T-helper 1 cell treated with Interleukin-12 subunit alpha and Interleukin-12 subunit beta and Interleukin-4 antibody, amounts not matched to agents 30 μg/mL and 1 μg/mL, for 36 hours (primary cell): ENCODE measurements around the gene EDNRA.

Experiments
- H3K27ac Mint-ChIP-seq: one replicate; pipeline ENCODE4 v1.8.0; 2021; ENCODE audit warnings: mild to moderate bottlenecking, mixed read lengths
- H3K27me3 Mint-ChIP-seq: one replicate; pipeline ENCODE4 v1.8.0; 2021; ENCODE audit warnings: low read depth, mixed read lengths
- H3K36me3 Mint-ChIP-seq: one replicate; pipeline ENCODE4 v1.8.0; 2021; ENCODE audit warnings: low read depth, mixed read lengths
- H3K4me1 Mint-ChIP-seq: one replicate; pipeline ENCODE4 v1.8.0; 2021; ENCODE audit warnings: low read depth, mixed read lengths
- H3K4me3 Mint-ChIP-seq: one replicate; pipeline ENCODE4 v1.8.0; 2021; ENCODE audit warnings: mild to moderate bottlenecking, moderate library complexity, mixed read lengths
- H3K9me3 Mint-ChIP-seq: one replicate; pipeline ENCODE4 v1.8.0; 2021; ENCODE audit warnings: mixed read lengths

The EDNRA gene

GRCh38 chr4:147485167-147485566, 4.3 kb downstream of the EDNRA start:
- Mint-ChIP-seq H3K9me3 (no peaks in the 10 kb centered on the region), H3K4me1 (no peaks in the 10 kb centered on the region), H3K27me3 (peaks cover 20% of the 10 kb centered on the region), H3K4me3 (no peak overlapping the region), H3K36me3 (no peaks in the 10 kb centered on the region), H3K27ac (no peak overlapping the region)

DNA sequence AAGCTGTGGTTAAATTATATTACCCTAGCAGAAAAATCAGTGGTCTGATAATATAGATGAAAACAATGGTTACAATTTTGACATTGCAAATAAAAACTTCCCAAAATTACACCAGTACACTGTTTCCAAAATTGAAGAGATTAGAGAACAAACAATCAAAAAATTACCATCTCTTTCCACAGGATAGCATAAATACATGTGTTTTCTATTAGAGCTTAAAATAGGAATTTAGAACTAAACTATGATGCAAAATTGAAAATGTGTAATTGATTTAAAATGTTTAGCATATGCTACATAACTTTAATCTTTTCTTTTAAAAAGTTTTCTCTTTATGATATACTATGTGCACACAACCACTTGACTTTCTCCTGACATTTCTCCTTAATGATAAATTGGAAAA, 6.7 kb downstream of the EDNRA start:
- H3K4me3 Mint-ChIP-seq = no peak overlapping the region
- no peaks in the 10 kb centered on the region for H3K9me3 Mint-ChIP-seq
- H3K27me3 Mint-ChIP-seq = peaks cover 4% of the 10 kb centered on the region
- H3K36me3 Mint-ChIP-seq = no peaks in the 10 kb centered on the region
- H3K27ac Mint-ChIP-seq = no peak overlapping the region
- H3K4me1 Mint-ChIP-seq = no peaks in the 10 kb centered on the region

- no peak overlapping the region for H3K4me3 Mint-ChIP-seq
- H3K27ac Mint-ChIP-seq = no peak overlapping the region
- H3K9me3 Mint-ChIP-seq = no peaks in the 10 kb centered on the region
- no peaks in the 10 kb centered on the region for H3K36me3 Mint-ChIP-seq
- H3K27me3 Mint-ChIP-seq = peaks cover 3% of the 10 kb centered on the region
- H3K4me1 Mint-ChIP-seq = no peaks in the 10 kb centered on the region
These were observed 7.7 kb downstream of the EDNRA start for GRCh38 chr4:147488556-147488955.

DNA sequence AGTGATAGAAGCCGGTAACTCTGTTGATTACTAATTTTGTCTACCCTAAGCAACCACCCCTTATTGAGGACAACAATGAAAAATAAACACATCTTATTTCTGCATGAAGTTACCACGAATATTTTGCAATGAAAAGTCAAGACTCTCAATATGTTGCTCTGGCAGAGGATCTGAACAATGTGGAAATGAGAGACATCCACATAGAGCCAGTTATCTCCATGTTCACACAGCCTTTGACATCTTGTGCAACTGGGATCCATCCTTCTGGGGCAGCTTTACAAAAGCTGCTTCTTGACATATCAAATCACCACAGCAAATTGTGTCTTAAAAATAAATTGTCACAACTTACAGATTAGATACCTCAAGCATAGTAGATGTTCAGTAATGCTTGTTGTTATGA, 10.2 kb downstream of the EDNRA start:
- H3K4me1 Mint-ChIP-seq = no peaks in the 10 kb centered on the region
- no peak overlapping the region for H3K27ac Mint-ChIP-seq
- no peaks in the 10 kb centered on the region for H3K36me3 Mint-ChIP-seq
- H3K27me3 Mint-ChIP-seq = peaks cover 9% of the 10 kb centered on the region
- no peaks in the 10 kb centered on the region for H3K9me3 Mint-ChIP-seq
- no peak overlapping the region for H3K4me3 Mint-ChIP-seq

DNA sequence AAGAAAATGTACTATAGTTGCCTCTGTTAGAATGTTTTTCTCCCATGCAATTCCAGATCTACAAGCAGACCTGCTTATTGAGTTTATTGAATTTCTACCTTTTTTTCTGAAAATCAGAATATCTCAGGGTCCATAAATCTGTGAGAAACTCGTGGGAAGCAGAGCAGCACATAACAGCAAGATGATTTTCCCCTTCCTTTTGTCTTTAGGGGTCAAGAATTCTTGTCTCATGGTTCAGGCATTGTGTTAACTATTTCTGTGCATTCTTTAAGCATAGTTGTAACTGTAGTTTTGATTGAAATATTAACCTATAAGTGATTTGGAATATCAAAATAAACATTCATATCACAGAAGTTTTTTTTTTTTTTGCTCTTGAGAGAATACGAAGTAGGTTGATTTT, 11.4 kb downstream of the EDNRA start:
- no peaks in the 10 kb centered on the region for H3K36me3 Mint-ChIP-seq
- no peaks in the 10 kb centered on the region for H3K9me3 Mint-ChIP-seq
- peaks cover 9% of the 10 kb centered on the region for H3K27me3 Mint-ChIP-seq
- no peak overlapping the region for H3K27ac Mint-ChIP-seq
- no peak overlapping the region for H3K4me3 Mint-ChIP-seq
- no peaks in the 10 kb centered on the region for H3K4me1 Mint-ChIP-seq

GRCh38 chr4:147492761-147493160, 11.9 kb downstream of the EDNRA start:
- no peak overlapping the region for H3K27ac Mint-ChIP-seq
- peaks cover 9% of the 10 kb centered on the region for H3K27me3 Mint-ChIP-seq
- H3K4me1 Mint-ChIP-seq = no peaks in the 10 kb centered on the region
- H3K36me3 Mint-ChIP-seq = no peaks in the 10 kb centered on the region
- H3K4me3 Mint-ChIP-seq = no peak overlapping the region
- H3K9me3 Mint-ChIP-seq = no peaks in the 10 kb centered on the region

GRCh38 chr4:147493307-147493706, 12.4 kb downstream of the EDNRA start:
- peaks cover 9% of the 10 kb centered on the region for H3K27me3 Mint-ChIP-seq
- H3K9me3 Mint-ChIP-seq = no peaks in the 10 kb centered on the region
- no peaks in the 10 kb centered on the region for H3K36me3 Mint-ChIP-seq
- no peaks in the 10 kb centered on the region for H3K4me1 Mint-ChIP-seq
- no peak overlapping the region for H3K4me3 Mint-ChIP-seq
- no peak overlapping the region for H3K27ac Mint-ChIP-seq

GRCh38 chr4:147494301-147494700, 13.4 kb downstream of the EDNRA start:
- H3K27me3 Mint-ChIP-seq = peaks cover 9% of the 10 kb centered on the region
- no peak overlapping the region for H3K27ac Mint-ChIP-seq
- no peaks in the 10 kb centered on the region for H3K9me3 Mint-ChIP-seq
- no peak overlapping the region for H3K4me3 Mint-ChIP-seq
- no peaks in the 10 kb centered on the region for H3K36me3 Mint-ChIP-seq
- no peaks in the 10 kb centered on the region for H3K4me1 Mint-ChIP-seq

GRCh38 chr4:147496500-147496899, 15.6 kb downstream of the EDNRA start:
- no peaks in the 10 kb centered on the region for H3K36me3 Mint-ChIP-seq
- no peaks in the 10 kb centered on the region for H3K9me3 Mint-ChIP-seq
- H3K27me3 Mint-ChIP-seq = peaks cover 5% of the 10 kb centered on the region

GRCh38 chr4:147498031-147498660, 17.2 kb downstream of the EDNRA start:
- H3K27ac Mint-ChIP-seq = no peak overlapping the region
- H3K36me3 Mint-ChIP-seq = no peaks in the 10 kb centered on the region
- no peak overlapping the region for H3K4me3 Mint-ChIP-seq
- peaks cover 5% of the 10 kb centered on the region for H3K27me3 Mint-ChIP-seq
- H3K9me3 Mint-ChIP-seq = no peaks in the 10 kb centered on the region
- no peaks in the 10 kb centered on the region for H3K4me1 Mint-ChIP-seq

More at GRCh38 chr4:147496500-147496899, 15.6 kb downstream of the EDNRA start:
- no peaks in the 10 kb centered on the region for H3K4me1 Mint-ChIP-seq
- H3K4me3 Mint-ChIP-seq = no peak overlapping the region
- H3K27ac Mint-ChIP-seq = no peak overlapping the region

DNA sequence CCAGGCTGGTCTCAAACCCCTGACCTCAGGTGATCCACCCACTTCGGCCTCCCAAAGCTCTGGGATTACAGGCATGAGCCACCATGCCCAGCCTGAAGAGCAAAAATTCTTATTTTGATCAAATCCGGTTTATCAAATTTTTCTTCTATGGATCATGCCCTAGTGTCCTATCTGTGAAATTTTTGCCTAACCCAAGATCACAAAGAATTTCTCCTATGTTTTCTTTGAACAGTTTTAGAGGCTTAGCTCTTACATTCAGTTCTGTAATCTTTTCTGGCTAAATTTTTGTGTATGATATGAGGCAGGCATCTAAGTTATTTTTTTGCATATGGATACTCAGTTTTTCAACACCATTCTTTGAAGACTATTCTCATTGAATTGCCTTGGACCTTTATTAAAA, 27.4 kb downstream of the EDNRA start:
- H3K27ac Mint-ChIP-seq = no peak overlapping the region
- H3K4me1 Mint-ChIP-seq = no peaks in the 10 kb centered on the region
- no peaks in the 10 kb centered on the region for H3K9me3 Mint-ChIP-seq
- H3K36me3 Mint-ChIP-seq = no peaks in the 10 kb centered on the region
- H3K27me3 Mint-ChIP-seq = no peaks in the 10 kb centered on the region
- no peak overlapping the region for H3K4me3 Mint-ChIP-seq

- Mint-ChIP-seq H3K27ac (no peak overlapping the region), H3K4me1 (no peaks in the 10 kb centered on the region), H3K4me3 (no peak overlapping the region), H3K36me3 (no peaks in the 10 kb centered on the region), H3K27me3 (no peaks in the 10 kb centered on the region), H3K9me3 (no peaks in the 10 kb centered on the region)
These were observed 28.5 kb downstream of the EDNRA start for GRCh38 chr4:147509386-147509785.

DNA sequence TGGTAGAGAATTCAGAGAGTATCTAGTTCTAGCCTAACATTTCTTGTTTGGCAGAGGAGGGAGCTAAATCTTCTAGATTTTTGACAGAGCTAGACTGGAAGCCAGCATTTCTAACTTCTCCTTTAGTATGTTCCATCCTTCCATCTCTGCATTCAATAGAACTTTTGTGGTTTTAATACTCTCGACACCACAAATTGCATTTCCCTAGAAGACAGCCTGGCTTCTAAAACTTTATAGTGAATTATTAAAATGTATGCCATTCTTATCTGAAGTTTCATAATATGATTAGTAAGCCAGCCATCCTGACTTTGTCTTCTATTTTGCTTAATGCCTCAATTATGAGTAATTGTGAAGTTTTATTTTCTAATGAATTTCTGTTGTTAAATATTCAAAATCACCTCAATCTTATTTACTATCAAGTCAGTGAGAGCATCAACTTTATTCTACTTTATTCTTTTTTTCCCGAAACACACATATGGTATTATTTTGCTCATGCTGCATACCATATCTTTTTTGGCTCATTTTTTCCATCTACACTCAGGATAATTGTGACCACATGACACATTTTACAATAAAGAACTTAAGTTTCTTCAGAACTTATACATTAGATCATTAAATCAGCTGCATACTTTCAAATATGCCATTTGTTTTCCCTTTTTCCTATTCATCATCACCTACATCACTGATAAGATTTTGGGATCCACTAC, 30.2 kb downstream of the EDNRA start:
- Mint-ChIP-seq H3K4me1 (no peaks in the 10 kb centered on the region), H3K27ac (no peak overlapping the region), H3K4me3 (no peak overlapping the region), H3K36me3 (no peaks in the 10 kb centered on the region), H3K9me3 (no peaks in the 10 kb centered on the region), H3K27me3 (no peaks in the 10 kb centered on the region)

DNA sequence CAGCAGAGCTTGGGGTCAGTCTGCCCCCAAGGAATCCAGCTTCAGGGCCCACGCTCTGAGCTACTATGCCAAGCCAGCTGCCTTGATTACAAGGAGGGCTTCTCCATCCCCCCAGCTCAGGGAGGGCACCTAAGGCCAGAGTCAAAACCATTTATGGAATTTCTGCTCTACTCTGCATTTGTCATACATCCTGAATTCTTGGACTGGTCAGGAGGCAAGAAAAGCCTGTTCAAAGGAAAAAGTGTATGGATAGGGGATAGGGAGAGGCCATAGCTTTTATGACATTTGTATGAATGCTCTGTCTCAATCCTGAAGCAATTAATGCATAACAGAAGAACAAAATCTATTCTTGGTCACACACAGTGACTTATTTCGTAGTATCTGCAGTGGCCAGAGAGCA, 32.2 kb downstream of the EDNRA start:
- no peaks in the 10 kb centered on the region for H3K4me1 Mint-ChIP-seq
- no peak overlapping the region for H3K4me3 Mint-ChIP-seq
- no peaks in the 10 kb centered on the region for H3K36me3 Mint-ChIP-seq
- no peaks in the 10 kb centered on the region for H3K9me3 Mint-ChIP-seq
- peaks cover 5% of the 10 kb centered on the region for H3K27me3 Mint-ChIP-seq
- no peak overlapping the region for H3K27ac Mint-ChIP-seq

DNA sequence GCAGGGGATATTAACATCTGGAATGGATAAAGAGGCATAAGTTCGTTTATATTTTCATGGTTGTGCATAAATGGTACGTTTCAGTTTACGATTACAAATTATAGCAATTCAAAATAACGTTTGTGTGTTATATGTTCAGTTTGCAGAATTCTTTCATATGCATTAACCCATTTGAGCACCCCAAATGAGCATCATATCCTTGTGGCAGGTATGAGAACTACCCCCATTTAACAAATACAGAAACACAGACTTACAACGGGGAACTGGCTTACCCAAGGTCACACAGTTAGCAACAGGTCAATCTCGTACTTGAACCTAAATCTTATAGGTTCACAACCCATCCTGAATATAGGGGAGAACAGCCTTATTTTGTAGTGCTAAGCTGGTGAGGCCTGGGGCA, 33.1 kb downstream of the EDNRA start:
- H3K9me3 Mint-ChIP-seq = no peaks in the 10 kb centered on the region
- no peak overlapping the region for H3K4me3 Mint-ChIP-seq
- peaks cover 8% of the 10 kb centered on the region for H3K27me3 Mint-ChIP-seq
- no peak overlapping the region for H3K27ac Mint-ChIP-seq
- no peaks in the 10 kb centered on the region for H3K4me1 Mint-ChIP-seq
- no peaks in the 10 kb centered on the region for H3K36me3 Mint-ChIP-seq
